GM03348 (cell line): ENCODE measurements around the gene PIK3C3.

Source experiments
- DNase-seq: peaks from one replicate; pipeline ENCODE4 v3.0.0; 2012; ENCODE audit warnings: low spot score

Gene PIK3C3

DNA sequence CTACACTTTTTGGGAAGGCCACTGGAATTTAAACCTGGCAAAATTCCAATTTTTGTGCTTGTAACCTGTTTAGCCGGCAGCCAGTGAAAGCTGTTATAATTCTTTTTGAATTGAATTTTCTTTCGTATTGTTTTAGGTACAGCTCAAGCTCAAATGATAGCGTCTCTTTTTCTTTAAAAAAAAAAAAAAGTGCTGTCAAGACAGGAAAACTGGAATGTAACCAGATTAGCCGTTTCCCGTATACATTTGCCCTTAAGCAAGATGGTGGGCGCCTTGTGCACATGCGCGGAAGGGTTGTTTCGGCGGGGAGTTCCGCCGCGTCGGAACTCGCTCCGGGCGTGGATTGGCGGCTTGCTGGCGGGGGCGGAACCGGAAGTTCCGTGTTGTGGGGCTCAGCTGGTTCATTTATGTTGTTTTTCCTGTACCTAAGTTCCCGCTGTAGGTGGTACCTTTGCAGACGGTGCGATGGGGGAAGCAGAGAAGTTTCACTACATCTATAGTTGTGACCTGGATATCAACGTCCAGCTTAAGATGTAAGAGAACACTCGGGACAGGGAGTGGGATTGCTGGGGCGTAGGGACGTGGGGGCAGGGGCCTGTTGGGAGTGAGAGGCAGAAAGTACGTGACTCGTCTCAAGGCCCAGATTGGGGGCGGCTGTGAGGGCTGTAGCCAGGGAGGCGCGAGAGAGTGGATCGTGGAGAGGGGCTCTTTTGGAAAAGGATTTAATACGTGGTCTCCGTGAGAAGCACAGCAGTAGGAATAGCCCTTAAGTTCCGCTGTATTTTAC, at the start of gene PIK3C3:
Gene PIK3C3, plus strand, starts transcription at position 408 of the 787 bp plus-strand sequence. Its CDS starts 58 bp downstream, at position 466.
- DNase-seq: peak; percentile 96

- DNase-seq: no peak
These were observed 49.1 kb upstream of the PIK3C3 start for GRCh38 chr18:41905786-41906527.

DNA sequence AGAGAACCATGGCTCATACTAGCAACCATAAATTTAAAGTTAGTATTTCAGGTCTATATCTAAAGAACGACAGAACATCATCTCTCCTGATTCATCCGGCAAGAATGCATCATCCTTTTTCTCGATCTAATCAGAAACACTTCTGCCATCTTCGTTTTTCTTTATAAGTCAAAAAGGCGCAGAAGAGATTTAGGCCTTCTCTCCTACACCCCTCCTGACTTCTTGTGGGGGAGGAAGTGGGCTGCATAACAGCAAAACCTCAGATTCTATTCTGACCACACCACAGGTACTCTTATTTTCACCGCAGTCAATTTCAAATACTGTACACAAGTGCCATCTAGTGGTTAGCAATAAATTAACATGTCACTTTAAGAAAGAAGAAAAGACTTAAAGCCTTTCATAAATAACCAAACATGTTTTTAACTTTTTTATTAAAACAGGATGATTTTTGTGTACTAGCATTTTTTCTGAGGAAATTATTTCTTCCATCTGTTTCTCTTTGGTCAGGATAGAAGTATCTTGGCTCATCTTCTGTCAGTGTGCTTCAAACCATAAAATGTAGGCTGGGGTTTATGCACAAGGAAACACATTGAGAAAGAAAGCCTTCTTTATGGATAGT, 48.4 kb upstream of the PIK3C3 start:
- peak; percentile 56 for DNase-seq

DNA sequence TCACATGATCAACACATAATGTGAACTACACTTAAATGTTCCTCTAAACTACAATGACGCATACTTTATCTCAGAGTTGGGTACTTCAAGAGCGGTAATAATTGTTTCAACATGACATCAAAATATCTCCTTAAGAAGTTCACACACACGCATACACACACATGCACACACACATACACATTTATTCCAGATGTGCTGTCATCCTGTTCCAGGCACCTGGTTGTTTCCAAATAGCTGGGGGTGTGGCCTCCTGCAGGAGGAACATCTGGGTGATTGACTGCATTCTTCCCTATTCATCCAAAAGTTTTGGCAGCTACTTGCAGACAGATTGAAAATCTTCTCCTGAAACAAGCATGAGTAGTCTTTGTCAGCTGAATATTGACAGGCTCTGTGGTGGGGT, 37.9 kb upstream of the PIK3C3 start:
- DNase-seq: no peak

- DNase-seq: no peak
These were observed 33.3 kb upstream of the PIK3C3 start for GRCh38 chr18:41921770-41922169.

GRCh38 chr18:41922176-41922575, 32.9 kb upstream of the PIK3C3 start:
- DNase-seq: no peak

- no peak for DNase-seq
These were observed 32.2 kb upstream of the PIK3C3 start for GRCh38 chr18:41922841-41923240.

- DNase-seq: no peak
These were observed 31.6 kb upstream of the PIK3C3 start for GRCh38 chr18:41923446-41923845.

GRCh38 chr18:41928581-41928980, 26.5 kb upstream of the PIK3C3 start:
- no peak for DNase-seq

GRCh38 chr18:41932899-41933298, 22.1 kb upstream of the PIK3C3 start:
- DNase-seq: no peak

GRCh38 chr18:41933778-41934177, 21.3 kb upstream of the PIK3C3 start:
- DNase-seq: no peak

GRCh38 chr18:41936471-41937134, 18.4 kb upstream of the PIK3C3 start:
- peak; percentile 14 for DNase-seq

- peak; percentile 70 for DNase-seq
These were observed 16.6 kb upstream of the PIK3C3 start for GRCh38 chr18:41938445-41938844.

DNA sequence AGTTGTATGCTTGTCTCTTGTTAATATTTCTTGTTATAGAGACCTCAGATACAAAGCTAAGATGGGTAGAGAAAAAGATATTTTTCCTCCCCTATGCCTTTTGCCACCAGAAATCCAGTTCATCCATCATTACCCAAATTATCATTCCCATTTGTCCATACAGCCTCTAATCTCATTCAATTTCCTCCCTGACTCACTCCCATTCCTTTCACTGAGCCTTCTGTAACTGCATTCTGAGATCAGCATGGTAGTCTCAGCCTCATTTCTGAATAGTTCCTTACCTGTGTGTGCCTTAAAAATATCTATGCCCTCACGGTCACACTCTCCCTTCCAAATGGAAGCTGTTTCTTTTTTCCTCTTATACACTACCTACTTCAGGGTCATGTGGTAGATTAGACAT, 15.7 kb upstream of the PIK3C3 start:
- no peak for DNase-seq

GRCh38 chr18:41940506-41941215, 14.4 kb upstream of the PIK3C3 start:
- DNase-seq: peak; percentile 78

- no peak for DNase-seq
These were observed 12.8 kb upstream of the PIK3C3 start for GRCh38 chr18:41942254-41942653.

GRCh38 chr18:41948544-41949110, 6.4 kb upstream of the PIK3C3 start:
- no peak for DNase-seq

DNA sequence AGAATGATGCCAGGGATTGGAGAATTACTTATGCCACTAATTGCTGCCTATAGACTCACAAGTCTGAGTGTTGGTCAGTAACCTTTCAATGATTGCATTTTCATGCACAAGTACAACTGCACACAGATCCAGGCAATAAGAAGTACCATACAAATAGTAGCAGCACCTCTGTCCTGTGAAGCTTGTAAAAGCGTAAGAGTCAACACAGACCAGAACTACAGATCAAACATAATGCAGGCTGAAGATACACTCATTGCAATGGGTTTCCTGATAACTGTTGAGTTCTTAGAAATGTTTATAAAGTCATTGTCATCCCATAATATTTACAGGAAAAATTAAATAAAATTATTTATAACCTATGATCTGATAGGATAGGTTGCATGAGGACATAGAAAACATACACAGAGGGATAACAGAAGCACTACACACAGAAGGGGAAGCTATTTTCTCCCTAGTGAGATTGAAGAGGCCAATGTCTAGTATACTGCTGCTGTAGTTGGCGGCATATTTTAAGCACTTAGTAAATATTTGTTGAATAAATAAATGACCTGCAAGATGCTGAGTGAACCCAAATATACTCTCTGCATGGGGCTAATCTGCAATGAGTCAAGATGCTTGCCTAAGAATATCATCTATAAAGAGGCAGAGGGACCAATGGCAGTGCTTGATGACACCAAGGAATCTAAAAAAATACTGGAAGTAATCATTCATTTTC, 5.7 kb upstream of the PIK3C3 start:
- no peak for DNase-seq

- DNase-seq: no peak
These were observed 654 bp downstream of the PIK3C3 start for GRCh38 chr18:41955688-41956087.

GRCh38 chr18:41959045-41959444, 4.0 kb downstream of the PIK3C3 start:
- no peak for DNase-seq
